GM12878 (cell line): ENCODE data around the gene NSG2. TPM values are rescaled to one million over a fixed set of nuclear protein-coding genes. Genes with fewer than 3 reads are reported as not detected.

Experiments
- ATAC-seq: fragments of 200-7000 bp; cut with Tn5 transposase; 3 replicates; pipeline ENCODE4 v1.9.1; 2020; ENCODE audit warnings: mild to moderate bottlenecking, moderate library complexity
- BruUV-seq: library from RNA; stranded (reverse); fragments of 400-500 nt; replicated peaks from 2 replicates; lab custom pipeline; 2021; lab: Mats Ljungman, UMichigan
- CTCF ChIA-PET: fragments of 300-600 bp; sonication (Branson Sonifier 250); formaldehyde crosslinking; extraction: SDS; loops from one replicate; lab custom pipeline; 2021; ENCODE audit warnings: inconsistent platforms; lab: Yijun Ruan, JAX
- POLR2A ChIA-PET: fragments of 350-600 bp; formaldehyde crosslinking; extraction: SDS; loops from one replicate; lab custom pipeline; 2021; ENCODE audit warnings: inconsistent platforms; lab: Charles Lee
- RAD21 ChIA-PET: fragments of 300-600 bp; sonication (Branson Sonifier 250); formaldehyde crosslinking; loops from one replicate; lab custom pipeline; 2023; ENCODE audit warnings: antibody characterized with exemption; ENCODE audit not compliant: unreplicated experiment; lab: Charles Lee
- SMC1A ChIA-PET: fragments of 300-600 bp; sonication (Branson Sonifier 250); formaldehyde crosslinking; loops from one replicate; lab custom pipeline; 2023; ENCODE audit not compliant: unreplicated experiment, uncharacterized antibody; lab: Charles Lee
- DNase-seq: peaks from one replicate; pipeline ENCODE4 v3.0.0-alpha.2; 2011; ENCODE audit warnings: low read depth, low spot score
- FAIRE-seq: peaks from 3 replicates; lab custom pipeline; 2011; peaks lifted over from hg19 to GRCh38; lab: Jason Lieb, UNC
- H2AFZ ChIP-seq: 2 replicates; pipeline ENCODE4 v1.6.0; 2011; ENCODE audit warnings: low read depth, low read length, control low read depth; ENCODE audit not compliant: control insufficient read depth
- H3K27ac ChIP-seq: 2 replicates; pipeline ENCODE4 v1.5.1; 2011; ENCODE audit warnings: control low read depth; ENCODE audit not compliant: control insufficient read depth, insufficient read depth
- H3K27me3 ChIP-seq, 2 experiments: replicated peaks in 1 of 2; 2 replicates each; pipeline versions ENCODE4 v1.6.0 to v1.6.1; 2011; ENCODE audit warnings: low read length in 1 of 2; ENCODE audit not compliant: control insufficient read depth in 2 of 2, insufficient read depth in 2 of 2
- H3K36me3 ChIP-seq, 2 experiments: 2 replicates each; pipeline ENCODE4 v1.5.1; 2011; ENCODE audit warnings: low read length in 1 of 2; ENCODE audit not compliant: control insufficient read depth in 2 of 2, insufficient read depth in 2 of 2
- H3K4me1 ChIP-seq: 2 replicates; pipeline ENCODE4 v1.6.1; 2011; ENCODE audit warnings: mild to moderate bottlenecking, low read length, moderate library complexity, mixed read lengths; ENCODE audit not compliant: control insufficient read depth, insufficient read depth
- H3K4me2 ChIP-seq: 2 replicates; pipeline ENCODE4 v1.6.0; 2011; ENCODE audit warnings: control low read depth; ENCODE audit not compliant: control insufficient read depth, insufficient read depth
- H3K4me3 ChIP-seq: fragments of 200-600 bp; sonication (generic); 2 replicates; pipeline ENCODE4 v1.5.1; 2016
- H3K79me2 ChIP-seq: 2 replicates; pipeline ENCODE4 v1.6.0; 2011; ENCODE audit warnings: low read length; ENCODE audit not compliant: control insufficient read depth, insufficient read depth
- H3K9ac ChIP-seq: 2 replicates; pipeline ENCODE4 v1.8.0; 2011; ENCODE audit warnings: low read length, control low read depth, mixed read lengths; ENCODE audit not compliant: control insufficient read depth, insufficient read depth
- H3K9me3 ChIP-seq: replicated peaks from 3 replicates; pipeline ENCODE4 v1.5.1; 2011; ENCODE audit warnings: mild to moderate bottlenecking, low read length; ENCODE audit not compliant: control insufficient read depth, insufficient read depth
- H4K20me1 ChIP-seq: 2 replicates; pipeline ENCODE4 v1.6.0; 2011; ENCODE audit not compliant: control insufficient read depth, insufficient read depth
- CBFB ChIP-seq: IDR thresholded peaks from 2 replicates; pipeline ENCODE4 v1.6.1; 2016; ENCODE audit warnings: antibody characterized with exemption, low read depth
- CHD1 ChIP-seq: IDR thresholded peaks from 2 replicates; pipeline ENCODE4 v1.6.1; 2012; ENCODE audit warnings: low read depth, low read length, improper control_type of control experiment
- ETV6 ChIP-seq, 2 experiments: fragments of 450-650 bp in 1 of 2; IDR thresholded peaks in 1 of 2; conservative IDR thresholded peaks in 1 of 2; 2 replicates each; pipeline ENCODE4 v1.6.1; 2014; ENCODE audit warnings: antibody characterized with exemption in 1 of 2, borderline replicate concordance in 1 of 2, low read depth in 1 of 2, mild to moderate bottlenecking in 1 of 2, moderate library complexity in 1 of 2
- HCFC1 ChIP-seq: fragments of 150-350 bp; IDR thresholded peaks from 2 replicates; pipeline ENCODE4 v1.6.1; 2014; ENCODE audit warnings: low read length
- HDAC2 ChIP-seq: fragments of 200-600 bp; sonication (generic); IDR thresholded peaks from 2 replicates; pipeline ENCODE4 v1.6.1; 2017
- JUND ChIP-seq: IDR thresholded peaks from 2 replicates; pipeline ENCODE4 v1.6.1; 2012; ENCODE audit warnings: low read depth, mild to moderate bottlenecking, low read length, improper control_type of control experiment, moderate library complexity
- KAT2A ChIP-seq: conservative IDR thresholded peaks from 2 replicates; pipeline ENCODE4 v1.6.1; 2011; ENCODE audit warnings: low read depth, low read length; ENCODE audit not compliant: control insufficient read depth
- KDM1A ChIP-seq: fragments of 200-600 bp; sonication (generic); IDR thresholded peaks from 2 replicates; pipeline ENCODE4 v1.6.1; 2016; ENCODE audit warnings: borderline replicate concordance
- LARP7 ChIP-seq: fragments of 450-650 bp; IDR thresholded peaks from 2 replicates; pipeline ENCODE4 v1.6.1; 2017; ENCODE audit warnings: mild to moderate bottlenecking
- MTA2 ChIP-seq: fragments of 450-650 bp; IDR thresholded peaks from 2 replicates; pipeline ENCODE4 v1.6.1; 2016; ENCODE audit warnings: low read depth, mild to moderate bottlenecking, moderate library complexity
- PAX8 ChIP-seq: fragments of 450-650 bp; IDR thresholded peaks from 2 replicates; pipeline ENCODE4 v1.6.1; 2017; ENCODE audit warnings: mild to moderate bottlenecking, moderate library complexity
- PML ChIP-seq: IDR thresholded peaks from 2 replicates; pipeline ENCODE4 v1.6.1; 2012; ENCODE audit warnings: low read length, inconsistent platforms
- POLR2AphosphoS5 ChIP-seq: IDR thresholded peaks from 2 replicates; pipeline ENCODE4 v1.6.1; 2011; ENCODE audit warnings: mild to moderate bottlenecking, low read length, inconsistent platforms
- RCOR1 ChIP-seq: conservative IDR thresholded peaks from 2 replicates; pipeline ENCODE4 v1.6.1; 2012; ENCODE audit warnings: low read depth, low read length, improper control_type of control experiment
- WGBS: methylation state at CpG from one replicate; pipeline ENCODE4 v1.1.6; 2016; ENCODE audit warnings: low lambda C conversion rate; ENCODE audit not compliant: insufficient replicate concordance, insufficient coverage; ENCODE audit errors: missing lambda C conversion rate; 5-methylcytosine and 5-hydroxymethylcytosine counted together
- in situ Hi-C: fragments of 300-500 bp; cut with MboI; formaldehyde crosslinking; loops from 9 replicates; pipeline ENCODE4 v1.14.3; 2018; ENCODE audit warnings: mixed read lengths
- intact Hi-C: fragments of 100-400 bp; cut with micrococcal nuclease; formaldehyde crosslinking; loops from one replicate; pipeline ENCODE4 v1.14.2; 2022; ENCODE audit not compliant: unreplicated experiment
- polyA plus RNA-seq, 11 experiments: library from polyadenylated mRNA; depleted of rRNA in 4 of 11; unstranded in 6 of 11; stranded (reverse) in 5 of 11; fragments of >200 nt; fragmentation: Nextera tagmentation in 4 of 11; fragmentation: Illumina TruSeq in 1 of 11; extraction: Ambion mirVana in 4 of 11; extraction: Trizol in 1 of 11; gene quantifications; 1 replicate in 1 of 11; 2 replicates in 10 of 11; pipeline versions ENCODE4 v1.2.1 to v1.2.3, GENCODE V29; 2011 to 2016; ENCODE audit warnings: inconsistent platforms in 2 of 11, missing spikeins in 2 of 11, low read depth in 1 of 11
- total RNA-seq, 4 experiments: library from RNA; depleted of rRNA in 3 of 4; stranded (reverse); fragments of >200 nt in 3 of 4; fragmentation: Illumina TruSeq in 1 of 4; extraction: Trizol in 1 of 4; gene quantifications; 2 replicates each; pipeline versions ENCODE4 v1.2.1 to v1.2.3, GENCODE V29; 2013 to 2021
- TF ChIP-seq, protein P1 (sequence below): fragments of 450-650 bp; formaldehyde crosslinking; IDR thresholded peaks from 2 replicates; pipeline ENCODE4 v1.5.0; 2022; ENCODE audit warnings: mild to moderate bottlenecking, missing genetic modification characterization
- TF ChIP-seq, protein P2 (sequence below): fragments of 450-650 bp; IDR thresholded peaks from 2 replicates; pipeline ENCODE4 v1.6.1; 2017; ENCODE audit warnings: mild to moderate bottlenecking, moderate library complexity

NSG2 gene
- total and polyA plus RNA-seq, 10 of the 15 experiments (the other 5 are each of a cell fraction or from before 2014, with no cell fraction given) = 0.04 to 0.14 TPM; not detected in 8

DNA sequence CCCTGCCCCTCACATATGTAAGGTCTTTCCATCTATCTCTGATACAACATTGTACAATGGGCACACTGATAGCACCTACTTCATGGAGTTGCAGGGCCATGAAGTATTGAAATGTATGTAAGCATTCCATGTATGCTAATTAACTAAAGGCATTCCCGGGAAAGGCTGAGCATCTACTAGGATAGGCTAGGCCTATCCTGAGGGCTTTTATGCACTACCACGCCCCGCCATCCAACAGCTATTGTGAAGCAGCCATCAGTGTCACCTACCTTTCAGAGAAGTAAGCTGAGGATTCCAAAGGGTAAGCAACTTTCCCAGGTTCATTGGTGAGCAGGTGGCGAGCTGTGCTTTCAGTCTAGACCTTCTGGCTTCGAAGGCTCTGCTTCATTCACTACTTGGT, 47.6 kb downstream of the NSG2 start:
- FAIRE-seq = no peak
- Histone ChIP-seq H3K9me3 (no peaks in the 10 kb centered on the region), H3K27me3 (no peaks in the 10 kb centered on the region; a peak in 1 of 4 replicates), H3K4me1 (peaks cover 11% of the 10 kb centered on the region), H3K9ac (no peak overlapping the region), H3K4me3 (no peak overlapping the region), H3K27ac (no peak overlapping the region), H2AFZ (no peak overlapping the region), H3K4me2 (no peak overlapping the region), H3K79me2 (no peaks in the 10 kb centered on the region), H4K20me1 (no peaks in the 10 kb centered on the region), H3K36me3 (no peaks in the 10 kb centered on the region)
- intact Hi-C loops = no loop called here
- ATAC-seq = no peak
- in situ Hi-C loops = no loop called here
- ChIA-PET RAD21 (no interaction called here), POLR2A (no interaction called here), CTCF (no interaction called here), SMC1A (no interaction called here)
- TF ChIP-seq HCFC1 = no peak
- no peak for TF ChIP-seq HDAC2
- TF ChIP-seq PAX8 = no peak
- TF ChIP-seq MTA2 = no peak
- no peak for TF ChIP-seq ETV6 (conservative IDR thresholded peaks at IDR 0.05 in 1 of 2, IDR thresholded peaks at IDR 0.05 in 1 of 2; ENCODE audit: borderline replicate concordance in 1 of 2, low read depth in 1 of 2)
- no peak for TF ChIP-seq RCOR1
- no peak for TF ChIP-seq LARP7
- no peak for TF ChIP-seq POLR2AphosphoS5
- TF ChIP-seq CBFB = no peak
- no peak for TF ChIP-seq PML
- TF ChIP-seq KAT2A = no peak
- TF ChIP-seq JUND = no peak
- no peak for TF ChIP-seq CHD1
- TF ChIP-seq, protein P1, sequence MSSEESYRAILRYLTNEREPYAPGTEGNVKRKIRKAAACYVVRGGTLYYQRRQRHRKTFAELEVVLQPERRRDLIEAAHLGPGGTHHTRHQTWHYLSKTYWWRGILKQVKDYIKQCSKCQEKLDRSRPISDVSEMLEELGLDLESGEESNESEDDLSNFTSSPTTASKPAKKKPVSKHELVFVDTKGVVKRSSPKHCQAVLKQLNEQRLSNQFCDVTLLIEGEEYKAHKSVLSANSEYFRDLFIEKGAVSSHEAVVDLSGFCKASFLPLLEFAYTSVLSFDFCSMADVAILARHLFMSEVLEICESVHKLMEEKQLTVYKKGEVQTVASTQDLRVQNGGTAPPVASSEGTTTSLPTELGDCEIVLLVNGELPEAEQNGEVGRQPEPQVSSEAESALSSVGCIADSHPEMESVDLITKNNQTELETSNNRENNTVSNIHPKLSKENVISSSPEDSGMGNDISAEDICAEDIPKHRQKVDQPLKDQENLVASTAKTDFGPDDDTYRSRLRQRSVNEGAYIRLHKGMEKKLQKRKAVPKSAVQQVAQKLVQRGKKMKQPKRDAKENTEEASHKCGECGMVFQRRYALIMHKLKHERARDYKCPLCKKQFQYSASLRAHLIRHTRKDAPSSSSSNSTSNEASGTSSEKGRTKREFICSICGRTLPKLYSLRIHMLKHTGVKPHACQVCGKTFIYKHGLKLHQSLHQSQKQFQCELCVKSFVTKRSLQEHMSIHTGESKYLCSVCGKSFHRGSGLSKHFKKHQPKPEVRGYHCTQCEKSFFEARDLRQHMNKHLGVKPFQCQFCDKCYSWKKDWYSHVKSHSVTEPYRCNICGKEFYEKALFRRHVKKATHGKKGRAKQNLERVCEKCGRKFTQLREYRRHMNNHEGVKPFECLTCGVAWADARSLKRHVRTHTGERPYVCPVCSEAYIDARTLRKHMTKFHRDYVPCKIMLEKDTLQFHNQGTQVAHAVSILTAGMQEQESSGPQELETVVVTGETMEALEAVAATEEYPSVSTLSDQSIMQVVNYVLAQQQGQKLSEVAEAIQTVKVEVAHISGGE = no peak
- no peak for TF ChIP-seq KDM1A
- TF ChIP-seq, protein P2, sequence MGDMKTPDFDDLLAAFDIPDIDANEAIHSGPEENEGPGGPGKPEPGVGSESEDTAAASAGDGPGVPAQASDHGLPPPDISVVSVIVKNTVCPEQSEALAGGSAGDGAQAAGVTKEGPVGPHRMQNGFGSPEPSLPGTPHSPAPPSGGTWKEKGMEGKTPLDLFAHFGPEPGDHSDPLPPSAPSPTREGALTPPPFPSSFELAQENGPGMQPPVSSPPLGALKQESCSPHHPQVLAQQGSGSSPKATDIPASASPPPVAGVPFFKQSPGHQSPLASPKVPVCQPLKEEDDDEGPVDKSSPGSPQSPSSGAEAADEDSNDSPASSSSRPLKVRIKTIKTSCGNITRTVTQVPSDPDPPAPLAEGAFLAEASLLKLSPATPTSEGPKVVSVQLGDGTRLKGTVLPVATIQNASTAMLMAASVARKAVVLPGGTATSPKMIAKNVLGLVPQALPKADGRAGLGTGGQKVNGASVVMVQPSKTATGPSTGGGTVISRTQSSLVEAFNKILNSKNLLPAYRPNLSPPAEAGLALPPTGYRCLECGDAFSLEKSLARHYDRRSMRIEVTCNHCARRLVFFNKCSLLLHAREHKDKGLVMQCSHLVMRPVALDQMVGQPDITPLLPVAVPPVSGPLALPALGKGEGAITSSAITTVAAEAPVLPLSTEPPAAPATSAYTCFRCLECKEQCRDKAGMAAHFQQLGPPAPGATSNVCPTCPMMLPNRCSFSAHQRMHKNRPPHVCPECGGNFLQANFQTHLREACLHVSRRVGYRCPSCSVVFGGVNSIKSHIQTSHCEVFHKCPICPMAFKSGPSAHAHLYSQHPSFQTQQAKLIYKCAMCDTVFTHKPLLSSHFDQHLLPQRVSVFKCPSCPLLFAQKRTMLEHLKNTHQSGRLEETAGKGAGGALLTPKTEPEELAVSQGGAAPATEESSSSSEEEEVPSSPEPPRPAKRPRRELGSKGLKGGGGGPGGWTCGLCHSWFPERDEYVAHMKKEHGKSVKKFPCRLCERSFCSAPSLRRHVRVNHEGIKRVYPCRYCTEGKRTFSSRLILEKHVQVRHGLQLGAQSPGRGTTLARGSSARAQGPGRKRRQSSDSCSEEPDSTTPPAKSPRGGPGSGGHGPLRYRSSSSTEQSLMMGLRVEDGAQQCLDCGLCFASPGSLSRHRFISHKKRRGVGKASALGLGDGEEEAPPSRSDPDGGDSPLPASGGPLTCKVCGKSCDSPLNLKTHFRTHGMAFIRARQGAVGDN = no peak
- no TSS peak for BruUV-seq
- no peak for DNase-seq
- 10% methylated on average over 5 of the region's 5 CpGs for WGBS
